NT2/D1 (cell line): ENCODE data around the gene SCML1.

ENCODE experiments used
- SUZ12 ChIP-seq: IDR thresholded peaks from 2 replicates; pipeline ENCODE4 v1.6.1; 2011; ENCODE audit not compliant: insufficient read length, insufficient read depth; ENCODE audit errors: extremely low read depth
- ZNF274 ChIP-seq: IDR thresholded peaks from 2 replicates; pipeline ENCODE4 v1.6.1; 2011; ENCODE audit warnings: mild to moderate bottlenecking, low read depth, low read length

DNA sequence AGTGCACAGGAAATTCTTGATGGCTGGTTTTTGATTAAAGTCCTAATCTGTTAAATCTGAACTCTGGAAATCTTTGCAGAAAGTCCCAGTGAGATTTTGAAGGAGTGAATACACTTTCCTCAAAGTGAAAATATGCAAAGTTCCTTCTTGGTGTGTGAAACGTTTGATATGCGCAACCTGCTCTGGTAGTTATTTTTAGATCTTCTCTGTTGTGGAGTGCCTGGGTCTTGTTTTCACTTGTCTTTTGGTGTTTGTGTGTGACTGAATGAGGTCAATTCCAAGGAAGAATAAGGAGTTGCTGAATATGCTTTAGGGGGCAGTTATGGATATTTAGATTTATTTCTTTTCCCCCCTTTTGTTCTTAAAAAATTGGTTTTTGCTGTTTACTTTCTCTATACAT, 41.7 kb downstream of the SCML1 start:
- TF ChIP-seq ZNF274 (no peak), SUZ12 (no peak)
